Mammary epithelial cell (primary cell): ENCODE data around the gene LYPD4.

ENCODE experiments used
- CTCF ChIP-seq, 2 donors: IDR thresholded peaks in 1 of 2; conservative IDR thresholded peaks in 1 of 2; 2 replicates each; pipeline ENCODE4 v1.5.1; 2011 to 2012; ENCODE audit warnings: inconsistent platforms in 2 of 2, low read length in 2 of 2, mild to moderate bottlenecking in 2 of 2, control low read depth in 1 of 2, low read depth in 1 of 2; ENCODE audit not compliant: insufficient read depth in 1 of 2; ENCODE audit errors: extremely low read depth in 1 of 2
- EZH2 ChIP-seq: IDR thresholded peaks from 2 replicates; pipeline ENCODE4 v1.6.1; 2012; ENCODE audit warnings: low read length, inconsistent platforms, borderline replicate concordance

GRCh38 chr19:41807176-41807575, 37.3 kb downstream of the LYPD4 start:
- TF ChIP-seq CTCF (conservative IDR thresholded peaks at IDR 0.05 in 1 of 2, IDR thresholded peaks at IDR 0.05 in 1 of 2; ENCODE audit: extremely low read depth in 1 of 2, insufficient read depth in 1 of 2, low read depth in 1 of 2, low read length in 2 of 2), result no peak
- TF ChIP-seq EZH2, result no peak
